HFF-Myc (cell line): ENCODE data around the gene EFCAB12.

Experiments
- DNase-seq: peaks from one replicate; pipeline ENCODE4 v3.0.0-alpha.2; 2011; ENCODE audit warnings: low read depth; ENCODE audit errors: extremely low read depth
- H3K4me3 ChIP-seq: replicated peaks from 2 replicates; pipeline ENCODE4 v1.5.1; 2011; ENCODE audit warnings: low read depth, mild to moderate bottlenecking, control low read depth, low read length
- CTCF ChIP-seq: IDR thresholded peaks from 2 replicates; pipeline ENCODE4 v1.5.1; 2012; ENCODE audit warnings: mild to moderate bottlenecking, low read depth, low read length, control low read depth; ENCODE audit errors: missing control alignments

EFCAB12 gene

GRCh38 chr3:129379582-129380358, 48.7 kb downstream of the EFCAB12 start:
- TF ChIP-seq CTCF: no peak
- no peak for DNase-seq
- H3K4me3 ChIP-seq: no peak overlapping the region

- H3K4me3 ChIP-seq: no peak overlapping the region
- DNase-seq: no peak
Observed at GRCh38 chr3:129378949-129379348, 49.5 kb downstream of the EFCAB12 start.

GRCh38 chr3:129377615-129378014, 50.8 kb downstream of the EFCAB12 start:
- H3K4me3 ChIP-seq: no peak overlapping the region
- no peak for TF ChIP-seq CTCF
- DNase-seq: no peak

More at GRCh38 chr3:129378949-129379348, 49.5 kb downstream of the EFCAB12 start:
- no peak for TF ChIP-seq CTCF

GRCh38 chr3:129375099-129375498, 53.3 kb downstream of the EFCAB12 start:
- H3K4me3 ChIP-seq: no peak overlapping the region
- no peak for DNase-seq
- no peak for TF ChIP-seq CTCF

GRCh38 chr3:129371041-129371826, 57.2 kb downstream of the EFCAB12 start:
- DNase-seq: no peak
- TF ChIP-seq CTCF: no peak
- no peak overlapping the region for H3K4me3 ChIP-seq

GRCh38 chr3:129370248-129370964, 58.0 kb downstream of the EFCAB12 start:
- H3K4me3 ChIP-seq: no peak overlapping the region
- TF ChIP-seq CTCF: no peak
- DNase-seq: no peak
